H1 (cell line): ENCODE measurements around the gene SLC25A12. TPM values are rescaled to one million over a fixed set of nuclear protein-coding genes. Genes with fewer than 3 reads are reported as not detected.

Source experiments
- CTCF ChIA-PET: fragments of 300-600 bp; sonication (Branson Sonifier 250); formaldehyde crosslinking; loops from one replicate; lab custom pipeline; 2021; ENCODE audit not compliant: partially characterized antibody; lab: Charles Lee
- POLR2A ChIA-PET: fragments of 300-600 bp; sonication (Branson Sonifier 250); formaldehyde crosslinking; loops from one replicate; lab custom pipeline; 2021; ENCODE audit warnings: inconsistent platforms; ENCODE audit not compliant: partially characterized antibody; lab: Charles Lee
- DNase-seq, 2 experiments: peaks; one replicate each; pipeline versions ENCODE4 v3.0.0 to v3.0.0-alpha.2; 2010 to 2022; ENCODE audit warnings: low spot score in 2 of 2, low read depth in 1 of 2, mixed read lengths in 1 of 2
- FAIRE-seq: peaks from 2 replicates; lab custom pipeline; 2011; peaks lifted over from hg19 to GRCh38; lab: Jason Lieb, UNC
- H2AFZ ChIP-seq: 2 replicates; pipeline ENCODE4 v1.8.1; 2012; ENCODE audit warnings: low read length, inconsistent platforms
- H2AK5ac ChIP-seq: 2 replicates; pipeline ENCODE4 v1.6.1; 2013; ENCODE audit warnings: low read depth, low read length
- H2BK120ac ChIP-seq: replicated peaks from 2 replicates; pipeline ENCODE3; 2013; ENCODE audit warnings: low read depth, low read length, inconsistent platforms
- H2BK12ac ChIP-seq: 2 replicates; pipeline ENCODE4 v1.6.1; 2013; ENCODE audit warnings: low read depth, low read length
- H2BK15ac ChIP-seq: 2 replicates; pipeline ENCODE4 v1.6.1; 2013; ENCODE audit warnings: low read length
- H2BK20ac ChIP-seq: 2 replicates; pipeline ENCODE4 v1.6.1; 2013; ENCODE audit warnings: low read length
- H2BK5ac ChIP-seq: 2 replicates; pipeline ENCODE4 v1.6.1; 2013; ENCODE audit warnings: low read depth, low read length
- H3K14ac ChIP-seq: 2 replicates; pipeline ENCODE4 v1.6.1; 2013; ENCODE audit warnings: inconsistent platforms; ENCODE audit not compliant: insufficient read length
- H3K18ac ChIP-seq: 2 replicates; pipeline ENCODE4 v1.6.1; 2013; ENCODE audit warnings: low read length; ENCODE audit errors: extremely low read depth
- H3K23ac ChIP-seq: 2 replicates; pipeline ENCODE4 v1.6.1; 2013; ENCODE audit warnings: inconsistent platforms; ENCODE audit not compliant: insufficient read length
- H3K23me2 ChIP-seq: 2 replicates; pipeline ENCODE4 v1.6.1; 2013; ENCODE audit warnings: low read depth, low read length
- H3K27ac ChIP-seq: 2 replicates; pipeline ENCODE4 v1.6.1; 2011; ENCODE audit warnings: low read depth, low read length, inconsistent platforms
- H3K27me3 ChIP-seq, 4 experiments: replicated peaks in 1 of 4; 1 replicate in 1 of 4; 2 replicates in 3 of 4; pipeline versions ENCODE4 v1.6.1 to v1.8.1; 2011 to 2013; ENCODE audit warnings: low read length in 3 of 4, mild to moderate bottlenecking in 3 of 4, inconsistent platforms in 2 of 4, mixed read lengths in 2 of 4, moderate library complexity in 1 of 4; ENCODE audit not compliant: control insufficient read depth in 3 of 4, insufficient read depth in 3 of 4; ENCODE audit errors: extremely low read depth in 1 of 4
- H3K36me3 ChIP-seq, 4 experiments: 2 replicates each; pipeline versions ENCODE4 v1.6.1 to v1.8.1; 2011 to 2013; ENCODE audit warnings: mild to moderate bottlenecking in 4 of 4, low read length in 3 of 4, moderate library complexity in 2 of 4, control low read depth in 1 of 4, inconsistent platforms in 1 of 4; ENCODE audit not compliant: insufficient read depth in 4 of 4, control insufficient read depth in 2 of 4
- H3K4ac ChIP-seq: replicated peaks from 2 replicates; pipeline ENCODE3; 2013; ENCODE audit warnings: low read length, low read depth, mixed read lengths, inconsistent platforms; ENCODE audit not compliant: insufficient read length
- H3K4me1 ChIP-seq, 4 experiments: replicated peaks in 1 of 4; 1 replicate in 1 of 4; 2 replicates in 3 of 4; pipeline versions ENCODE4 v1.6.1 to v1.8.1; 2011 to 2013; ENCODE audit warnings: low read length in 3 of 4, inconsistent platforms in 2 of 4, mixed read lengths in 1 of 4; ENCODE audit not compliant: insufficient read depth in 4 of 4, control insufficient read depth in 3 of 4
- H3K4me2 ChIP-seq, 2 experiments: 2 replicates each; pipeline versions ENCODE4 v1.6.1 to v1.8.1; 2011 to 2013; ENCODE audit warnings: low read depth in 2 of 2, low read length in 2 of 2, control low read depth in 1 of 2, inconsistent platforms in 1 of 2, mild to moderate bottlenecking in 1 of 2; ENCODE audit not compliant: insufficient read depth in 1 of 2
- H3K4me3 ChIP-seq, 4 experiments: fragments of 200-600, 300-600 bp in 1 of 4; sonication (generic), shearing (Covaris generic), sonication (Bioruptor Twin) in 1 of 4; 2 replicates each; pipeline versions ENCODE4 v1.5.1 to v1.8.1; 2011 to 2016; ENCODE audit warnings: low read length in 4 of 4, low read depth in 3 of 4, control low read depth in 2 of 4, inconsistent platforms in 2 of 4, mild to moderate bottlenecking in 2 of 4, mixed read lengths in 1 of 4, moderate library complexity in 1 of 4; ENCODE audit not compliant: insufficient read depth in 2 of 4; ENCODE audit errors: extremely low read depth in 1 of 4
- H3K56ac ChIP-seq: replicated peaks from 2 replicates; pipeline ENCODE3; 2013; ENCODE audit warnings: low read depth, mild to moderate bottlenecking, mixed read lengths, low read length, inconsistent platforms; ENCODE audit not compliant: insufficient read length
- H3K79me1 ChIP-seq: 2 replicates; pipeline ENCODE4 v1.6.1; 2013; ENCODE audit warnings: low read depth, low read length, control low read depth
- H3K79me2 ChIP-seq, 2 experiments: 2 replicates each; pipeline versions ENCODE4 v1.6.1 to v1.8.1; 2012 to 2013; ENCODE audit warnings: low read length in 2 of 2, mild to moderate bottlenecking in 2 of 2, inconsistent platforms in 1 of 2; ENCODE audit not compliant: insufficient read depth in 2 of 2, control insufficient read depth in 1 of 2
- H3K9ac ChIP-seq, 4 experiments: replicated peaks in 1 of 4; 1 replicate in 1 of 4; 2 replicates in 3 of 4; pipeline versions ENCODE4 v1.6.1 to v1.8.1; 2011 to 2013; ENCODE audit warnings: low read depth in 3 of 4, low read length in 3 of 4, control low read depth in 2 of 4, mild to moderate bottlenecking in 2 of 4, moderate library complexity in 2 of 4, inconsistent platforms in 1 of 4; ENCODE audit errors: extremely low read depth in 1 of 4
- H3K9me3 ChIP-seq, 2 experiments: 2 replicates each; pipeline versions ENCODE4 v1.6.1 to v1.8.1; 2012 to 2013; ENCODE audit warnings: mild to moderate bottlenecking in 2 of 2, moderate library complexity in 2 of 2, control low read depth in 1 of 2, inconsistent platforms in 1 of 2, low read depth in 1 of 2, low read length in 1 of 2, mixed read lengths in 1 of 2; ENCODE audit not compliant: insufficient read depth in 2 of 2
- H4K20me1 ChIP-seq, 2 experiments: replicated peaks in 1 of 2; 2 replicates each; pipeline versions ENCODE3 to v1.8.1; 2011 to 2013; ENCODE audit warnings: inconsistent platforms in 2 of 2, low read length in 2 of 2, mild to moderate bottlenecking in 1 of 2; ENCODE audit not compliant: insufficient read depth in 2 of 2, control insufficient read depth in 1 of 2
- H4K5ac ChIP-seq: 2 replicates; pipeline ENCODE4 v1.6.1; 2013; ENCODE audit warnings: low read length, low read depth, mixed read lengths, inconsistent platforms; ENCODE audit not compliant: insufficient read length
- H4K8ac ChIP-seq: 2 replicates; pipeline ENCODE4 v1.8.0; 2013; ENCODE audit warnings: mild to moderate bottlenecking, moderate library complexity, low read length, inconsistent platforms; ENCODE audit not compliant: insufficient read depth; ENCODE audit errors: extremely low read depth
- H4K91ac ChIP-seq: replicated peaks from 2 replicates; pipeline ENCODE3; 2013; ENCODE audit warnings: low read length, mixed read lengths, inconsistent platforms; ENCODE audit not compliant: insufficient read length
- ASH2L ChIP-seq: fragments of 200-600, 300-600 bp; sonication (generic); IDR thresholded peaks from one replicate; pipeline ENCODE4 v1.7.1; 2017; ENCODE audit warnings: low read length
- CBX5 ChIP-seq: fragments of 300-800, 300-1000 bp; sonication (generic); IDR thresholded peaks from 2 replicates; pipeline ENCODE4 v1.7.1; 2016; ENCODE audit warnings: antibody characterized with exemption, low read length, low read depth
- CREB1 ChIP-seq: IDR thresholded peaks from 2 replicates; pipeline ENCODE4 v1.6.1; 2012; ENCODE audit warnings: inconsistent platforms
- FOSL1 ChIP-seq: IDR thresholded peaks from 2 replicates; pipeline ENCODE4 v1.6.1; 2011; ENCODE audit warnings: mild to moderate bottlenecking, low read depth, low read length, moderate library complexity; ENCODE audit not compliant: insufficient read depth
- GTF2F1 ChIP-seq: IDR thresholded peaks from 2 replicates; pipeline ENCODE4 v1.6.1; 2012; ENCODE audit warnings: low read depth, low read length, improper control_type of control experiment, borderline replicate concordance
- JUND ChIP-seq: IDR thresholded peaks from 2 replicates; pipeline ENCODE4 v1.6.1; 2011; ENCODE audit warnings: mild to moderate bottlenecking, improper control_type of control experiment, low read length
- KDM4A ChIP-seq: IDR thresholded peaks from one replicate; pipeline ENCODE4 v1.7.1; 2012; ENCODE audit warnings: low read depth, mild to moderate bottlenecking, moderate library complexity, low read length, inconsistent platforms; ENCODE audit not compliant: severe bottlenecking
- NANOG ChIP-seq: IDR thresholded peaks from 2 replicates; pipeline ENCODE4 v1.6.1; 2011; ENCODE audit warnings: low read length, low read depth, mild to moderate bottlenecking, inconsistent platforms; ENCODE audit not compliant: insufficient read depth, poor library complexity, severe bottlenecking
- NRF1 ChIP-seq: IDR thresholded peaks from 2 replicates; pipeline ENCODE4 v1.6.1; 2011; ENCODE audit warnings: mild to moderate bottlenecking, low read depth, low read length, improper control_type of control experiment
- POLR2A ChIP-seq, 2 experiments: IDR thresholded peaks; 1 replicate in 1 of 2; 2 replicates in 1 of 2; pipeline ENCODE4 v1.6.1; 2011; ENCODE audit warnings: low read depth in 2 of 2, low read length in 2 of 2, mild to moderate bottlenecking in 2 of 2; ENCODE audit errors: control extremely low read depth in 1 of 2
- RAD21 ChIP-seq, 2 experiments: IDR thresholded peaks in 1 of 2; conservative IDR thresholded peaks in 1 of 2; 2 replicates each; pipeline ENCODE4 v1.6.1; 2011; ENCODE audit warnings: low read depth in 2 of 2, low read length in 2 of 2, improper control_type of control experiment in 1 of 2, inconsistent platforms in 1 of 2, mild to moderate bottlenecking in 1 of 2, moderate library complexity in 1 of 2
- RNF2 ChIP-seq: fragments of 200-900, 300-1000 bp; sonication (generic); IDR thresholded peaks from 2 replicates; pipeline ENCODE4 v1.7.1; 2016; ENCODE audit warnings: borderline replicate concordance, low read depth, mild to moderate bottlenecking, antibody characterized with exemption, low read length; ENCODE audit not compliant: poor library complexity, severe bottlenecking; ENCODE audit errors: missing control alignments
- SIRT6 ChIP-seq: IDR thresholded peaks from one replicate; pipeline ENCODE4 v1.7.1; 2012; ENCODE audit warnings: low read length, inconsistent platforms
- SIX5 ChIP-seq: IDR thresholded peaks from 2 replicates; pipeline ENCODE4 v1.6.1; 2011; ENCODE audit warnings: mild to moderate bottlenecking, low read depth, low read length
- SRF ChIP-seq: IDR thresholded peaks from 2 replicates; pipeline ENCODE4 v1.6.1; 2011; ENCODE audit warnings: mild to moderate bottlenecking, low read depth, low read length, moderate library complexity
- YY1 ChIP-seq: IDR thresholded peaks from 2 replicates; pipeline ENCODE4 v1.6.1; 2011; ENCODE audit warnings: low read depth, mild to moderate bottlenecking, low read length
- WGBS, 2 experiments: shearing (Covaris generic) in 1 of 2; methylation state at CpG; one replicate each; pipeline versions ENCODE4 v1.1.6 to v1.1.7; 2013 to 2015; ENCODE audit warnings: low lambda C conversion rate in 2 of 2, mixed read lengths in 2 of 2, inconsistent platforms in 1 of 2, low coverage in 1 of 2, missing lambda C conversion rate in 1 of 2; ENCODE audit not compliant: insufficient replicate concordance in 2 of 2, insufficient coverage in 1 of 2, insufficient read length in 1 of 2; ENCODE audit errors: extremely low coverage in 1 of 2, missing lambda C conversion rate in 1 of 2; 5-methylcytosine and 5-hydroxymethylcytosine counted together
- polyA plus RNA-seq, 7 experiments: library from polyadenylated mRNA; depleted of rRNA in 3 of 7; stranded (reverse) in 5 of 7; unstranded in 2 of 7; fragments of >200 nt in 5 of 7; fragments of 200-250 nt in 2 of 7; gene quantifications; 1 replicate in 5 of 7; 2 replicates in 1 of 7; 4 replicates in 1 of 7; pipeline versions ENCODE4 v1.2.1 to v1.2.3, GENCODE V29; 2011 to 2013; ENCODE audit warnings: missing spikeins in 2 of 7, mixed read lengths in 2 of 7
- total RNA-seq: library from RNA; stranded (reverse); fragmentation: NEBNext Ultra II Directional; extraction: Animal tissue kit (Norgen Biotek cat#: 25700); gene quantifications from 2 replicates; pipeline ENCODE4 v1.2.1, GENCODE V29; 2021

Gene SLC25A12
- total and polyA plus RNA-seq, 2 of the 8 experiments (the other 6 are each of a cell fraction or from before 2014, with no cell fraction given), result 7.7 to 10.2 TPM

- Histone ChIP-seq H3K9me3 (no peaks in the 10 kb centered on the region), H2BK20ac (no peak overlapping the region), H3K4me2 (no peak overlapping the region), H3K27ac (no peak overlapping the region), H4K8ac (no peak overlapping the region), H2AFZ (no peak overlapping the region), H3K56ac (no peak overlapping the region), H3K4me3 (no peak overlapping the region), H4K5ac (no peak overlapping the region), H3K23me2 (no peaks in the 10 kb centered on the region), H4K20me1 (no peaks in the 10 kb centered on the region), H3K14ac (no peak overlapping the region), H3K9ac (no peak overlapping the region), H4K91ac (no peak overlapping the region), H2BK120ac (no peak overlapping the region), H3K4me1 (no peaks in the 10 kb centered on the region), H3K27me3 (no peaks in the 10 kb centered on the region), H3K18ac (no peak overlapping the region), H2BK12ac (no peak overlapping the region), H3K4ac (no peak overlapping the region), H2AK5ac (no peak overlapping the region), H3K79me2 (no peaks in the 10 kb centered on the region), H3K79me1 (no peaks in the 10 kb centered on the region), H3K36me3 (no peaks in the 10 kb centered on the region; a peak in 1 of 8 replicates), H2BK5ac (no peak overlapping the region), H2BK15ac (no peak overlapping the region), H3K23ac (no peak overlapping the region)
- DNase-seq (no peak), FAIRE-seq (no peak)
- TF ChIP-seq YY1 (no peak), NANOG (no peak), GTF2F1 (no peak), POLR2A (IDR thresholded peaks at IDR 0.05; ENCODE audit: control extremely low read depth in 1 of 2, low read depth in 2 of 2, low read length in 2 of 2) (no peak), KDM4A (no peak), SIX5 (no peak), FOSL1 (no peak), ASH2L (no peak), CREB1 (no peak), NRF1 (no peak), CBX5 (no peak), RNF2 (no peak), RAD21 (IDR thresholded peaks at IDR 0.05 in 1 of 2, conservative IDR thresholded peaks at IDR 0.05 in 1 of 2; ENCODE audit: low read depth in 2 of 2, low read length in 2 of 2) (no peak), SRF (no peak), SIRT6 (no peak), JUND (no peak)
- WGBS, 2 experiments, result 87% methylated on average over 12 of the region's 12 CpGs; no CpG with 5 or more reads in 1 of the 2 experiments
- POLR2A ChIA-PET, result no interaction called here
- CTCF ChIA-PET, result interaction anchor here (0.6 kb wide), 1 partner anchor 344 kb away, joined by 5 read pairs; no protein-coding TSS in a partner anchor
These were observed 19.1 kb downstream of the SLC25A12 start for GRCh38 chr2:171874963-171875362.
